GM12873 (cell line): ENCODE results near the gene ATL2.

ENCODE experiments used
- CTCF ChIP-seq: IDR thresholded peaks from 2 replicates; pipeline ENCODE4 v1.5.1; 2012; ENCODE audit warnings: low read depth, mild to moderate bottlenecking, moderate library complexity, low read length, control low read depth; ENCODE audit not compliant: insufficient read depth; ENCODE audit errors: missing control alignments

The ATL2 gene

GRCh38 chr2:38279201-38279600, 97.9 kb downstream of the ATL2 start:
- TF ChIP-seq CTCF, result no peak

- TF ChIP-seq CTCF, result no peak
Measured at GRCh38 chr2:38277245-38278116, 99.6 kb downstream of the ATL2 start.

- TF ChIP-seq CTCF, result peak; percentile 57
Measured at GRCh38 chr2:38274286-38275276, 102.5 kb downstream of the ATL2 start.

GRCh38 chr2:38271697-38272096, 105.4 kb downstream of the ATL2 start:
- no peak for TF ChIP-seq CTCF

- TF ChIP-seq CTCF, result no peak
Measured at GRCh38 chr2:38269421-38269820, 107.7 kb downstream of the ATL2 start.

GRCh38 chr2:38268691-38269327, 108.3 kb downstream of the ATL2 start:
- TF ChIP-seq CTCF, result no peak

GRCh38 chr2:38268001-38268400, 109.1 kb downstream of the ATL2 start:
- TF ChIP-seq CTCF, result no peak
